Posterior cingulate gyrus (tissue), 11 donors: Measurements from ENCODE around the gene POFUT2.

Experiments used
- DNase-seq, 10 donors: peaks; one replicate each; pipeline versions ENCODE4 v3.0.0 to v3.0.0-alpha.2; 2020 to 2021; ENCODE audit warnings: mixed read lengths in 3 of 10
- intact Hi-C: fragments of 100-400 bp; cut with DNase I; formaldehyde crosslinking; loops from one replicate; pipeline ENCODE4 v1.15.1; 2023

The POFUT2 gene

DNA sequence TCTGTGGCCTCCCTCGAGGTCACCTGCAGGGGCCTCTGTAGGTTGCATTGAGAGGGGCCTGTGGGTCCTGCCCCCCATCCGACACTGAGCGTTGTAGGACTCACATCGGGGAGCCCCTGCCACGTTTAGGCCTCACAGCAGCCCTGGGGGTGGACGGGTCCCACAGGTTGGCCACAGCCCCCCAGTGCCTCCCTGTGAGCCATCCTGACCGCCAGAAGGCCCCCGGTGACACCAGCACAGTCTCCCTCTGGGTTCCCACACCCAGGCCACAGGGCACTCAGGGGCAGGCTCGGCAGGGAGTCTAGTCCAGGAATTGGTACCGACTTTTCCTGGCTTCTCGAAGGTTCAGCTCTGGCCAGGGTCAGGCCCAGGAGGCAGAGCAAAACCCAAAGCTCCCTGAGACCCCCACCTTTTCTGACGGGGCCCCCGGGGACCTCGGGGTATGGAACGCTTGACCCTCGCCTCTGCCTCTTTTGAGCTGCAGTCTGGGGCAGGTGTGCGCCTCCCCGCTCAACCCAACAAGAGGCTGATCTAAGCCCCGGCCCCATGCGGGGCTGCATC lies 13.9 kb upstream of the POFUT2 start:
- DNase-seq, result peak in 5 of 10 donors; percentile 3 to 75 (median 47)
- intact Hi-C loops, result no loop called here

DNA sequence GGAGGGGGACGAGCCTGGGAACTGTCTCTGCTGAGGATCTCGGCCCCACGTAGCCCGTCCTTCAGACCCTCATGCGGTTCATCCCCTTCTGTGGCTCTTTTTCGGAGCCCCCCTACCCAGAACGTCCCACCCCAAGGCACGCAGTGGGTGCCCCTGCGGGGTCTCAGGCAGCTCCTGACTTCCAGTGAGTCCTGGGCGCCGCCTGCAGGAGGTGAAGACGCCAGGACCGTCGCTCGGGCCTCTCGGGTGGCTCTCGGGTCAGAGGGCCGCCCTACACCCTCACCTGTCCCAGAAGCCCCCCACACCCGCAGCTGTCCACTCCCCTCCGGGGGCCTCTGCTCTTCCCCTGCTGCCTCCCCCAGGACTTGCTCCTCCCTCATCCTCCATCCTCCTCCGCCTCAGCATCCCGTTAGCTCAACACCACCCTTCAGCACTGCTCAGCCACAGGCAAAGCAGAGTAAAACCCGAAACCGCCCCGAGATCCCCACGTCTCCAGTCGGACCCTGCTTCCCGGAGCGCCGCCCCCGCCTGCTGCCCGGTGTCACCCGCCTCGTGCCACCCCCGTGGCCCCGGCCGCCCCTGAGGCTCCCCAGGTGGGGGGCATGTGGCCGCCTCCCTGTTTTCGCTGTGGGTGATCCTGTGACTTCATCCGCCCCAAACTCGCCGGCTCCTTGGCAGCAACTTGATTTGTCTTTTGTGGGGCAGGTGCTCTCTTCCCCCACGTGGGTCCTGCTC lies 13.3 kb upstream of the POFUT2 start:
- intact Hi-C loops, result no loop called here
- peak in 5 of 10 donors; percentile 4 to 81 (median 67) for DNase-seq

DNA sequence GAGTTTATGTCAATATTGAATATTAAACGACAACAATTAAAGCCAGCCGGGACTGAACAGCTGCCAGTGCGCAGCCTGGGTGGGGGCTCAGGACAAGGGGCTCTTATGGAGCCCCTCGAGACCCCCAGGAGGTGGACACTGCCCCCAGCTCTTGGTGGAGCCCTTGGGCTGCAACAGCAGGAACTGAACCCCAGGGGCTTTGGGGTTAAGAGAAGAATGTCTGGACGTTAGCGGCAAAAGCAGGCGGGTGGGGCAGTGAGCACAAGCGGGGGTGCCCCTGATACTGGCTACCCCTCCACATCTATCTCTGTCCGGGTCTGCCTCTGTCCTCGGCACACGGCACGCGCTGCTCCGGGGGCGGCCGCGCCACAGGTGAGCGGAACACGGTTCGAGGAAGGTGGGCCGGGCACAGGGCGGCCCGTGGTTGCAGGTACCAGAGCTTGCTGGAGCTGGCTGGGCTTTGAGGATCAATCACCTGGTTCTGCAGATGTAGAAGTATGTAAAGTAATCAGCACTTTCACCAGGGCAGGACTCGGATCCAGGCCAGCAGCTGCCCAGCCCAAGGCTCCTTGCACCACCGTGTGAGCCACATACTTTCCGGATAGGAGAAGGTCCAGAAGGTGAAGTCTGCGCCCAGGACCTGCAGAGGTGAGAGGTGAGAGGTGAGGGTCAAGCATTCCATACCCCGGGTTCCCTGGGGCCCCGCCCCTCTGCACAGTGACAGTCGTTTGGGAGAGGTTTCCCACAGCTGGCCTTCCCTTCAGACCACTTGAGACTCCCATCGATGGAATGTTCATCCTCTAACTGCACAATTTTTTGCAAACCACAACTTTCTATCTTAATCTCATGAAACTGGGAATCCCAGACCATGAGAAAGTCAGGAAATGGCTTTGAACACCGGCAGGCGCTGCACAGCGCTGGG lies 12.4 kb upstream of the POFUT2 start:
- peak in 5 of 10 donors; percentile 6 to 70 (median 42) for DNase-seq
- intact Hi-C loops, result no loop called here

DNA sequence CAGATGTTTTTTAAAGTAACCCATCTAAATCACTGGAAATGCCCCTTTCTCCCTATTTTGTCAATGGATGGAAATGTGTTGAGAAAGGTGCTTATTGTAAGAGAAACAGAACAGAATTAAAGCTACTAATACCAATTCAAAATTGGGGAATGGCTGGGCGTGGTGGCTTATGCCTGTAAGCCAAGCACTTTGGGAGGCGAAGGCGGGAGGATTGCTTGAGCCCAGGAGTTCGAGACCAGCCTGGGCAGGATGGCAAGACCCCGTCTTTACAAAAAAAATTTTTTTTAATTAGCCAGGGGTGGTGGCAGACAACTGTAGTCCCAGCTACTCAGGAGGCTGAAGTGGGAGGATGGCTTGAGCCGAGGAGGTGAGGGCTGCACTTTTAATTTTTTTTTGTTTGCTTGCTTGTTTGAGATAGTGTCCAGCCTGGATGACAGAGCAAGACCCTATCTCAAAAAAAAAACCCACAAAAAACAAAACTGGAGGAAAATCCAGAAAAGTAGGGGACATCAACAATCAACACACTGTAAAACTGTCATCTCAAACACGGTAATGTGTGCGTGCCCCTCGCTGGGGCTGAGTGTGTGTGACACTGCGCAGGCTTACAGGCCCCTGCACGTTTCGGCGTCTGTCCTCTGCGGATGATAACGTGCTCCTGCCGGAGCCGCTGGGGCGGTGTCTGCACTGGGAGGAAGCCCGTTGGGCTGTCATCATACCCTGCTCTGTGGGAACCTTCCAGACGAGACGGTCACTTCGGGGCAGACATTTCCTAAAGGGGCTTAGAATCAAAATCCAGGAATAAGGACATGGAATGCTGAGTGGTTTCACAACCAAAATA lies 11.6 kb upstream of the POFUT2 start:
- intact Hi-C loops, result no loop called here
- DNase-seq, result peak in 6 of 10 donors; percentile 5 to 64 (median 6)

DNA sequence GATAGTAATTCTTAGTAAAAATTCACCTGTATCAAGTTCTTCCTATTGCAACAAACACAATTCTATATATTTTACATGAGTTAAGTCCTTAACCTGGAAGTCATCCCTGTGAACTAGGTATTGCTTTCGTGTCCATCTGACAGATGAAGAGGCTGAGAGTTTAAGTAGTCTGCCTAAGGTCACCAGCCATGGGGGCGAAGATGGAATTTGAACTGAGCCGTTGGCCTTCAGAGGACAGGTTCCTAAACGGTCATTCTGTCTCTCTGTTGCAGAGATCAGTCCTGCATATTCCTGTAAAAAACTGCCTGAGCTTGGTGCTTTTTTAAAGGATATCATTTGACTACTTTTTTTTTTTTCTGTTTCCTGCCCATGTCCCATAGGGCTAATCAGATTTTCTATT lies 10.2 kb upstream of the POFUT2 start:
- intact Hi-C loops, result no loop called here
- DNase-seq, result peak in 1 of 10 donors; percentile 18

DNA sequence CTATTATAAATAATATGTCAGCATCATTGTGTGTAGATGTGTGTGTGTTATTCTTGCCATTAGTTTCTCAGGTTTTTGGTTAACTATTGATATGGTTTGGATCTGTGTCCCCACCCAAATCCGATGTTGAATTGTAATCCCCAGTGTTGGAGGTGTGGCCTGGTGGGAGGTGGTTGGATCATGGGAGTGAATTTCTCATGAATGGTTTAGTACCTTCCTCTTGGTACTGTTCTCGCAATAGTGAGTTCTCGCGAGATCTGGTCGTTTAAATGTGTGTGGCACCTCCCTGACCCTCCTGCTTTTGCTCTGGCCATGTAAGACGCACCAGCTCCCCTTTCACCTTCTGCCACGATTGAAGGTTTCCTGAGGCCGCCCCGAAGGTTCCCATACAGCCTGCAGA lies 9.6 kb upstream of the POFUT2 start:
- intact Hi-C loops, result no loop called here
- peak in 2 of 10 donors; percentile 5 to 20 for DNase-seq

DNA sequence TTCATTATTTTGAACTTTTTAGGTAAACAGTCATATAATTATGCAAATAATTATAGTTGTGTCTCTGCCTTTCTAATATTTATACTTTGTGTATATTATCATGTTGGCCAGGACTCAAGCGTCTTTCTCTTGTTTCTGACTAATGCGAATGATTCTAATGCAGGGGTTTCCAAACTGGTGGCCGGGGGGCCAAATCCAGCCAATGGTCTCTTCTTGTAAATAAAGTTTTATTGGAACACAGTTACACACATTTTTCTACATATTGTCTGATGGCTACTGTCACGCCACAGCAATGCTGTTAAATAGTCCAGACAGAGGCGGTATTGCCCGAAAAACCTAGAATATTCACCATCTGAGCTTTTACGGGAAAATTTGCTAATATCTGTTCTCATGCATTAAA lies 8.9 kb upstream of the POFUT2 start:
- DNase-seq, result peak in 2 of 10 donors; percentile 10 to 63

DNA sequence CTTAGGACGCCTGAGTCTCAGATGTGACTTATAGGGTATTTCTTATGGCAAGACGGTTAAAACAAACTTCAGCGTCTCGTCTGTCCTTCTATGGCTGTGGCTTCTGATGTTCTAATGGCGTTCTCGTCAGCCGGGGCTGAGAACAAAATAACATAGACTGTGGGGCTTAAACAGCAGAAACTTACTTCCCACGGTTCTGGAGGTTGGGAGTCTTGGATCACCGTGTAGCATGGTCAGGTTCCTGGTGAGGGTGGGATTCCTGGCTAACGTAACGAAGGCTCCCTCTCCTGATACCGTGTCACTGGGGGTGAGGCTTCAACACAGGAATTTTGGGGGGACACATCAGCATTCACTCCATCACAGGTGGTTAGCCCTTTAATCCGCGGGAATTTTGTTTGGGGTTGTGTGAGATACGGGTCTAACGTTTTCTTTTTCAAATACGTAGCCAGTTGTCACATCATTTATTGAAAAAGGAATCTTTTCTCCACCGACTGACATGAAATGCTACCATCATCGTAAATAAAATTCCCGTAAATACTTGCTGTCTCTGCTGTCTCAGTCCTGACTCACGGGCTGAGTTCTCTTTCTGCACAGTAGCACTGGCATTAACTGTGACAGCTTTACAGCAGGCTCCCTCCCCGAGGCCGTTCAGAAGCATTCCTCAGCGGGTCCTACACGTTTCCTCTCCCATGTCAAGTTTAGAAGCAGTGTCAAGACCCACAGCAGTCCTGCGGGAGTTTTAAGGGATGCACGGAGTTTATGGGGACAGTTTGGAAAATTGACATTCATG lies 8.1 kb upstream of the POFUT2 start:
- peak in 4 of 10 donors; percentile 2 to 61 (median 12) for DNase-seq
- intact Hi-C loops, result no loop called here

More for the DNA sequence above, 8.9 kb upstream of the POFUT2 start:
- intact Hi-C loops, result no loop called here

DNA sequence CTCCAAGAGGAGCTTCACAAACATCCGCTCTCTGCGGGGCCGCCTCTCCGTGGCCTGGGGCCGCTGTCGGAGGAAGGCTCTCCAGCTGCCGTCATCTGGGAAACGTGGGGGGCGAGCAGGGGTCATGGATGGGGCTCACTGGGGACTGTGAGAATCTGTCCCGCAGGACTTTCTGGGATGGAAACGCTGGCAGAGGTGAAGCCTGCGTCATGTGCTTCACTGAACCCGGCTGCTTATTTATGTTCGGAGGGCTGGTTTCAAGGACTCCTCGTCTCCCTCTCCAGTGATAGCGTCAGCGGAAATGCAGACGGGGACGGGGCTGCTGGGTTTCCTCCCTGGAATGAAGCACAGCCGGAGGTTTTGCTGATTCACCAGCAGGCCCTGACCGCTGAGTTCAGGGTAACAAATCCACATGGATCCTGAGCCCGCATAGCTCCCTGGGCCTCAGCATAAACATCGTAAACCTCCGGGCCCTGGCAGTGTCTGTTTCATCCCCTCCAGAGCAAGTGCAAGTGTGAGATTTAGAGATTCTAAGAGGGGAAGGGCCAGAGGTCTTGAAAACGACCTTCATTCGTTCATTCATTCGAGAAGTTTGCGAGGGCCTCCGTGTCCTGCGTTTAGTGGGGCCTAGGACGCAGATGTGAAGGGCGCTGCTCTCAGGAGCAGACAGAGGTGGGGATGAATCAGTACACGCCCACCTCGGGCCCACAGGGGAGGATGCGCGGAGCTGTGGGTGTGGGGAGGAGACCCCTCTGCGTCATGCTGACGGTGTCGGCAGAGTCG lies 7.0 kb upstream of the POFUT2 start:
- intact Hi-C loops, result loop anchor here (5.0 kb wide), 2 partner anchors 152 to 303 kb away; no protein-coding TSS in a partner anchor
- peak in 6 of 10 donors; percentile 12 to 88 (median 42) for DNase-seq

DNA sequence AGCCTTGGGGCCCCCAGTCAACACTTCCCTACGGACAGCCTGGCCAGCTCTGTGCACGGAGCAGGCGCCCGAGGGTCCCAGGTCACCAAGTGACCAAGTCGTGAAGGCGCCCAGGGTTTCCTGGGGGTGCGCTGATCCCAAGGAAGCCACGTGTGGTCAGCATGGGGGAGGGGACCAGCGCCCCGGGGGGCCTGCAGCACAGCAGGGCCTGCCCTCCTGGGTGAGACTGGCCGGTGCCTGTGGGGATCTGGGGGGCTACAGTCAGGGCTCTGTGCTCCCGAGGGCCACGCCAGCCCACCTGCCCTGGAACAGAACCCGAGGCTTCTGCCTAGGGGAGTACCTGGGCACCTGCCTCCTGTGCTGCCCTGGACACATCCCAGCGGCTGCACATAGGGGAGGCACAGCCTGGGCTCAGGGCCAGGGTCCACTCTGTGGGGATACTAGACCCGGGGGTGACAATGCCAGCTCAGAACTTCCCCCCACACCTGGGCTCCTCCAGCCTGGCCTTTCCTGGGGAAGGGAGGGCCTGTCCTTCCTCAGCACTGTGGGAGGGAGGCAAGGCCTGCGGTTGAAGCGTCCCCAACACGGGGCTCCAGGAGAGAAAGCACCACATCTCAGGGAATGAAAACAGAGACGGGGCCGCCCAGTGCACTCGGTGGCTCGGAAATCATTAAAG lies 6.2 kb upstream of the POFUT2 start:
- intact Hi-C loops, result loop anchor here (2.0 to 5.0 kb wide), 3 partner anchors 152 to 527 kb away; no protein-coding TSS in a partner anchor
- peak in 5 of 10 donors; percentile 6 to 80 (median 65) for DNase-seq

DNA sequence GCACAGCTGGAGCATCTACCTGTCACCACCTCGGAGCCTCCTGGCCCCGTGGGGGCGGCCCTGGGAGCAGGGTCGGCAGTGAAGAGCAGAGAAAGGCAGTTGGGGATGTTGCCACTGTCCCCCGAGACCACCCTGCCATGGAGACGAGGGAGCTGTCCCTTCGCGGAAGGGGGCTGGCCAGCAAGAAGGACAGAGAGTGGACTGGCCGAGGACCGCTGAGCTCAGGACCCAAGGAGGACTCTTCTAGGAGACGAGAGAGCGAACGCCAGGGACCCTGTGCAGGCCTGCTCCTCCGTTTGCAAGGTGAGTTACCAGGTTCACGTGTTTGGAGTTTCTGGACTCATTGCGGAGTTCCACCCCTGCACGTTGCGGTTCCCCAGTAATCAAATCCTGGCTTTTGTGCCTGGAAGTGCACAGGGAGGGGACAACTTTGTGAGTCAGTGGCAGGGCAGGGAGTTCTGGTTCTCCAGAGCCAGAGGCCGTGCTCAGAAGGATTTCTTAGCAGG lies 5.6 kb upstream of the POFUT2 start:
- DNase-seq, result peak in 5 of 10 donors; percentile 5 to 80 (median 59)
- intact Hi-C loops, result loop anchor here (2.0 to 5.0 kb wide), 3 partner anchors 151 to 528 kb away; no protein-coding TSS in a partner anchor

DNA sequence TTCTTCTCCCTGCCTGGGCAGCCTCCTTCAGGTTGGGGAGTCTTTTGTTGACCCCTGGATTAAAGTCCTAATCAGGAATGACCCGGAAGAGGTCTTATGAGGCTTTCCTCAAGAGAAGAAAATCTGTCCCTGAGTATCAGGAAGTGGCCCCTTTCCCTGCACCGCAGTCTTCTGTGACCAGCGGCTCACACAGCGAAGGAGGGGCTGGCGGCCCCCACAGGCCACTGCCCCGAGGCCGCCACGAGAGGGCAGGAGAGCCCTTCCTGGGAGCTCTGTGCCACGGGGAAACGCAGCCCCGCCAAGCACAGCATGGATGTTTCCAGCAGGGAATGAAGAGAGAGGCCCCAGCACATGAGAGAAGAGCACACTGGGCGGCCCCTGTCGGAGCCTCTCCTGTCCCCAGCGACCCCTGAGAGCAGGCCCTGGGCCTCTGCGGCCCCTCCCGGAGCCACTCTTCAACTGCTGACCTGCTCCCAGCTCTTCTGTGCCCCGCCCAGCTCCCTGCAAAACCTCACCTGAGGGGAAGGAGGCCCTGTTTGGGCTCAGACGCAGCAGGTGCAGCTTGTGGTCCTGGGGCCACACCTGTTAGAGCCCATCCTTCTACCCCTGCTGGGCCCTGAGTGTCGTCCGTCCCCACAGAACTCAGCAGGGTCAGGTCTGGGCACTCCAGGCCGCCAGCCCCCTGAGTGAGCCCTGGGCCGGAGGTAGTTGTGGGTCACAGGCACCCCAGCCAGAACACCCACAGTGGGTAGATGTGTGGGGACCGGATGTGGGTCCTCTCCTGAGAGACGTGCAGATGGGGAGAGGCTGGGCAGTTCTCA lies 4.9 kb upstream of the POFUT2 start:
- DNase-seq, result peak; percentile 66 to 98 (median 87)
- intact Hi-C loops, result loop anchor here (1.0 to 5.0 kb wide), 4 partner anchors 147 to 528 kb away; no protein-coding TSS in a partner anchor

DNA sequence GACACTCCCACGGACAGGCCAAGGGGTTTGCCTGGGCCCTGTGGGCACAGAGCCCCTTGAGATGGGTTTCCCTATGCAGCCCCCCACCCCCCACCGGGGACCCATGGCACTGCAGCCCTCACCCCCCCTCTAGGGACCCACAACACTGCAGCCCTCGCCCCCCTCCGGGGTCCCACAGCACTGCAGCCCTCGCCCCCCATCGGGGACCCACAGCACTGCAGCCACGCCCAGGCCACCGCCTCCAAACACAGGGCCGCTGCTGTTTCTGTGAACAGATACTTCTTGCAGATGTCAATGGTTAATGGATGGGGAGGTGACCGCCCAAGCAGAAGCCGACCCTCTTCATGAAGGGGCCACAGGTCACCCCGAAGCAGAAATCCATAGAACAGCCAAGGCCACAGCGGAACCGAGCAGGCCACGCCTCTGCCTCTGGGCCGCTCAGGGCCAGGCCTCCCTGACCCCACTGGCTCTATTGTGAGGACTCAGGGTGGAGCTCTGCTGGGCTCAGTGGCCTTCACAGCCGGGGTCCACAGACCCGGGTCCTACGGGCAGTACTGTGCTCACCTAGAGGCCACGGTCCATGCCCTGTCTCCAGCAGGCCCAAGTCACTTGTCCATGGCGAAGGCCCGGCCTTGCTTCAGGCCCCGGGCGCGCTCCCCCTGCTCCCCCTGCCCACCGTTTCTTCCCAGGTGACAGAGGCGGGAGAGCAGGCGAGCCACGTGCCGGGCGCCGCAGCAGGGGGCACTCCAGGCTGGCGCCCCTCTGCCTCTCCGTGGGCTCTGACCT lies 4.1 kb upstream of the POFUT2 start:
- intact Hi-C loops, result loop anchor here (1.0 to 5.0 kb wide), 4 partner anchors 147 to 529 kb away; no protein-coding TSS in a partner anchor
- peak in 3 of 10 donors; percentile 67 to 87 (median 84) for DNase-seq

DNA sequence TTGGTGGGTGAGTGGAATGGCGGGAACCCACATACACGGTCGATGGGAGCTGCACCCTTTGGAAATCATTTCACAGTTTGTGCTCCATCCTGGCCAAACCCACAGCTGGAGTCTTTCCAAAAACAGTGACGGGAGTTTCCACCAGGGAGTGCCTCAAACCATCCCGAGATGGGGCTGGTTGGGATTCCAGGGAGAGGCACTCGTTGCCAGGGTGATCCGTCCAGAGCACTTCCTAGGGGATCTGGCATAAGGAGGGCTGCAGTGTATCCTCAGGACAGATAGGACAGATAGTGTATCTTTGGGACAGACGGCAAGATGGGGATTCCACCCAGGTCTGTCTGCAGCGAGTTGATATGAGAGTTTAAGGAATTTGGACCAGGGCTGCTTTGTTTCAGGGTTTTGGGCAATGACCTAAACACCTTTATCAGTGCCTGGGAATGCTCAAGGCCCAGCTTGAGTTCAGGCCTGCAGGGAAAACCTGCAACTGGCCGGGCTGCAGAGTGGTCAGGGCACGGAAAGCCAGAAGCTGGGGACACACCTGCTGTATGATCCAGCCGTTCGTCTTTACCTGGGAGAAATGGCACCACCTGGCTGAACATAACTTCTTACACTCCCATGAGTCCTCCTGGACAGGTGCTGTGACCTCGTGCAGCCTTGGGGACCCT lies 3.4 kb upstream of the POFUT2 start:
- intact Hi-C loops, result loop anchor here (5.0 kb wide), 2 partner anchors 149 to 306 kb away; no protein-coding TSS in a partner anchor
- peak in 2 of 10 donors; percentile 46 to 74 for DNase-seq
